NCI-H345 treated with DMSO at 0.1 percent for 48 hours (cell line): ENCODE data around the gene PRKCG.

Experiments used
- DNase-seq: peaks from one replicate; lab custom pipeline; 2025; ENCODE audit not compliant: unreplicated experiment; lab: John Stamatoyannopoulos, UW

PRKCG gene

GRCh38 chr19:53897459-53897858, 15.5 kb downstream of the PRKCG start:
- DNase-seq: no peak

GRCh38 chr19:53898166-53898565, 16.2 kb downstream of the PRKCG start:
- DNase-seq: no peak

- DNase-seq: no peak
These were observed 16.8 kb downstream of the PRKCG start for GRCh38 chr19:53898636-53899341.

GRCh38 chr19:53900191-53900860, 18.3 kb downstream of the PRKCG start:
- no peak for DNase-seq

GRCh38 chr19:53903055-53903680, 21.2 kb downstream of the PRKCG start:
- DNase-seq: no peak

GRCh38 chr19:53904909-53905308, 22.9 kb downstream of the PRKCG start:
- no peak for DNase-seq

GRCh38 chr19:53905787-53906186, 23.8 kb downstream of the PRKCG start:
- DNase-seq: no peak

GRCh38 chr19:53906211-53907192, 24.5 kb downstream of the PRKCG start:
- DNase-seq: no peak

GRCh38 chr19:53907193-53907581, 25.2 kb downstream of the PRKCG start:
- DNase-seq: no peak

- DNase-seq: no peak
These were observed 25.7 kb downstream of the PRKCG start for GRCh38 chr19:53907690-53908089.

- no peak for DNase-seq
These were observed 26.3 kb downstream of the PRKCG start for GRCh38 chr19:53908106-53908934.

GRCh38 chr19:53908935-53909415, 27.0 kb downstream of the PRKCG start, which contains the start of gene CACNG7:
TSS of gene CACNG7 (plus strand) at chr19:53909278. CDS start at chr19:53912832, 3,554 bp downstream.
- DNase-seq: no peak

- DNase-seq: no peak
These were observed 27.6 kb downstream of the PRKCG start for GRCh38 chr19:53909471-53910169.

GRCh38 chr19:53910170-53910518, 28.1 kb downstream of the PRKCG start:
- no peak for DNase-seq

- DNase-seq: no peak
These were observed 30.7 kb downstream of the PRKCG start for GRCh38 chr19:53912653-53913052.

- DNase-seq: no peak
These were observed 33.0 kb downstream of the PRKCG start for GRCh38 chr19:53915000-53915399.

- no peak for DNase-seq
These were observed 34.0 kb downstream of the PRKCG start for GRCh38 chr19:53916004-53916403.

- no peak for DNase-seq
These were observed 35.4 kb downstream of the PRKCG start for GRCh38 chr19:53917356-53917755.

GRCh38 chr19:53927739-53928138, 45.7 kb downstream of the PRKCG start:
- DNase-seq: no peak
